ENCODE measurements around the gene TRAK1.

TRAK1 gene

GRCh38 chr3:42192334-42193200, 101.4 kb downstream of the TRAK1 start:
- no peak for DNase-seq (ENCODE audit: extremely low read depth, low read depth)
- no peak overlapping the region for H3K4me3 ChIP-seq (replicated peaks; ENCODE audit: low read depth, low read length)
- TF ChIP-seq CTCF (IDR thresholded peaks at IDR 0.05; ENCODE audit: low read depth, low read length, missing control alignments) = no peak

- no peak overlapping the region for H3K4me3 ChIP-seq (replicated peaks; ENCODE audit: low read depth, low read length)
- DNase-seq (ENCODE audit: extremely low read depth, low read depth) = no peak
- no peak for TF ChIP-seq CTCF (IDR thresholded peaks at IDR 0.05; ENCODE audit: low read depth, low read length, missing control alignments)
Observed at GRCh38 chr3:42194943-42195510, 103.9 kb downstream of the TRAK1 start.

- no peak for TF ChIP-seq CTCF (IDR thresholded peaks at IDR 0.05; ENCODE audit: low read depth, low read length, missing control alignments)
Observed at GRCh38 chr3:42195879-42196330, 104.7 kb downstream of the TRAK1 start.

GRCh38 chr3:42198709-42199108, 107.6 kb downstream of the TRAK1 start:
- H3K4me3 ChIP-seq (replicated peaks; ENCODE audit: low read depth, low read length) = no peak overlapping the region
- DNase-seq (ENCODE audit: extremely low read depth, low read depth) = no peak
- TF ChIP-seq CTCF (IDR thresholded peaks at IDR 0.05; ENCODE audit: low read depth, low read length, missing control alignments) = no peak

More at GRCh38 chr3:42195879-42196330, 104.7 kb downstream of the TRAK1 start:
- no peak overlapping the region for H3K4me3 ChIP-seq (replicated peaks; ENCODE audit: low read depth, low read length)
- no peak for DNase-seq (ENCODE audit: extremely low read depth, low read depth)

- no peak for DNase-seq (ENCODE audit: extremely low read depth, low read depth)
- TF ChIP-seq CTCF (IDR thresholded peaks at IDR 0.05; ENCODE audit: low read depth, low read length, missing control alignments) = no peak
- H3K4me3 ChIP-seq (replicated peaks; ENCODE audit: low read depth, low read length) = no peak overlapping the region
Observed at GRCh38 chr3:42202217-42202865, 111.2 kb downstream of the TRAK1 start.

GRCh38 chr3:42204867-42205599, 113.9 kb downstream of the TRAK1 start:
- DNase-seq (ENCODE audit: extremely low read depth, low read depth) = no peak
- no peak overlapping the region for H3K4me3 ChIP-seq (replicated peaks; ENCODE audit: low read depth, low read length)
- TF ChIP-seq CTCF (IDR thresholded peaks at IDR 0.05; ENCODE audit: low read depth, low read length, missing control alignments) = no peak
